H1 (cell line): Measurements from ENCODE around the gene MYO7B. TPM values are rescaled to one million over a fixed set of nuclear protein-coding genes. Genes with fewer than 3 reads are reported as not detected.

Source experiments
- CTCF ChIA-PET: fragments of 300-600 bp; sonication (Branson Sonifier 250); formaldehyde crosslinking; loops from one replicate; lab custom pipeline; 2021; ENCODE audit not compliant: partially characterized antibody; lab: Charles Lee
- POLR2A ChIA-PET: fragments of 300-600 bp; sonication (Branson Sonifier 250); formaldehyde crosslinking; loops from one replicate; lab custom pipeline; 2021; ENCODE audit warnings: inconsistent platforms; ENCODE audit not compliant: partially characterized antibody; lab: Charles Lee
- DNase-seq, 2 experiments: peaks; one replicate each; pipeline versions ENCODE4 v3.0.0 to v3.0.0-alpha.2; 2010 to 2022; ENCODE audit warnings: low spot score in 2 of 2, low read depth in 1 of 2, mixed read lengths in 1 of 2
- FAIRE-seq: peaks from 2 replicates; lab custom pipeline; 2011; peaks lifted over from hg19 to GRCh38; lab: Jason Lieb, UNC
- H2AFZ ChIP-seq: 2 replicates; pipeline ENCODE4 v1.8.1; 2012; ENCODE audit warnings: low read length, inconsistent platforms
- H2AK5ac ChIP-seq: 2 replicates; pipeline ENCODE4 v1.6.1; 2013; ENCODE audit warnings: low read depth, low read length
- H2BK120ac ChIP-seq: replicated peaks from 2 replicates; pipeline ENCODE3; 2013; ENCODE audit warnings: low read depth, low read length, inconsistent platforms
- H2BK12ac ChIP-seq: 2 replicates; pipeline ENCODE4 v1.6.1; 2013; ENCODE audit warnings: low read depth, low read length
- H2BK15ac ChIP-seq: 2 replicates; pipeline ENCODE4 v1.6.1; 2013; ENCODE audit warnings: low read length
- H2BK20ac ChIP-seq: 2 replicates; pipeline ENCODE4 v1.6.1; 2013; ENCODE audit warnings: low read length
- H2BK5ac ChIP-seq: 2 replicates; pipeline ENCODE4 v1.6.1; 2013; ENCODE audit warnings: low read depth, low read length
- H3K14ac ChIP-seq: 2 replicates; pipeline ENCODE4 v1.6.1; 2013; ENCODE audit warnings: inconsistent platforms; ENCODE audit not compliant: insufficient read length
- H3K18ac ChIP-seq: 2 replicates; pipeline ENCODE4 v1.6.1; 2013; ENCODE audit warnings: low read length; ENCODE audit errors: extremely low read depth
- H3K23ac ChIP-seq: 2 replicates; pipeline ENCODE4 v1.6.1; 2013; ENCODE audit warnings: inconsistent platforms; ENCODE audit not compliant: insufficient read length
- H3K23me2 ChIP-seq: 2 replicates; pipeline ENCODE4 v1.6.1; 2013; ENCODE audit warnings: low read depth, low read length
- H3K27ac ChIP-seq: 2 replicates; pipeline ENCODE4 v1.6.1; 2011; ENCODE audit warnings: low read depth, low read length, inconsistent platforms
- H3K27me3 ChIP-seq, 4 experiments: replicated peaks in 1 of 4; 1 replicate in 1 of 4; 2 replicates in 3 of 4; pipeline versions ENCODE4 v1.6.1 to v1.8.1; 2011 to 2013; ENCODE audit warnings: low read length in 3 of 4, mild to moderate bottlenecking in 3 of 4, inconsistent platforms in 2 of 4, mixed read lengths in 2 of 4, moderate library complexity in 1 of 4; ENCODE audit not compliant: control insufficient read depth in 3 of 4, insufficient read depth in 3 of 4; ENCODE audit errors: extremely low read depth in 1 of 4
- H3K36me3 ChIP-seq, 4 experiments: 2 replicates each; pipeline versions ENCODE4 v1.6.1 to v1.8.1; 2011 to 2013; ENCODE audit warnings: mild to moderate bottlenecking in 4 of 4, low read length in 3 of 4, moderate library complexity in 2 of 4, control low read depth in 1 of 4, inconsistent platforms in 1 of 4; ENCODE audit not compliant: insufficient read depth in 4 of 4, control insufficient read depth in 2 of 4
- H3K4ac ChIP-seq: replicated peaks from 2 replicates; pipeline ENCODE3; 2013; ENCODE audit warnings: low read length, low read depth, mixed read lengths, inconsistent platforms; ENCODE audit not compliant: insufficient read length
- H3K4me1 ChIP-seq, 4 experiments: replicated peaks in 1 of 4; 1 replicate in 1 of 4; 2 replicates in 3 of 4; pipeline versions ENCODE4 v1.6.1 to v1.8.1; 2011 to 2013; ENCODE audit warnings: low read length in 3 of 4, inconsistent platforms in 2 of 4, mixed read lengths in 1 of 4; ENCODE audit not compliant: insufficient read depth in 4 of 4, control insufficient read depth in 3 of 4
- H3K4me2 ChIP-seq, 2 experiments: 2 replicates each; pipeline versions ENCODE4 v1.6.1 to v1.8.1; 2011 to 2013; ENCODE audit warnings: low read depth in 2 of 2, low read length in 2 of 2, control low read depth in 1 of 2, inconsistent platforms in 1 of 2, mild to moderate bottlenecking in 1 of 2; ENCODE audit not compliant: insufficient read depth in 1 of 2
- H3K4me3 ChIP-seq, 4 experiments: fragments of 200-600, 300-600 bp in 1 of 4; sonication (generic), shearing (Covaris generic), sonication (Bioruptor Twin) in 1 of 4; 2 replicates each; pipeline versions ENCODE4 v1.5.1 to v1.8.1; 2011 to 2016; ENCODE audit warnings: low read length in 4 of 4, low read depth in 3 of 4, control low read depth in 2 of 4, inconsistent platforms in 2 of 4, mild to moderate bottlenecking in 2 of 4, mixed read lengths in 1 of 4, moderate library complexity in 1 of 4; ENCODE audit not compliant: insufficient read depth in 2 of 4; ENCODE audit errors: extremely low read depth in 1 of 4
- H3K56ac ChIP-seq: replicated peaks from 2 replicates; pipeline ENCODE3; 2013; ENCODE audit warnings: low read depth, mild to moderate bottlenecking, mixed read lengths, low read length, inconsistent platforms; ENCODE audit not compliant: insufficient read length
- H3K79me1 ChIP-seq: 2 replicates; pipeline ENCODE4 v1.6.1; 2013; ENCODE audit warnings: low read depth, low read length, control low read depth
- H3K79me2 ChIP-seq, 2 experiments: 2 replicates each; pipeline versions ENCODE4 v1.6.1 to v1.8.1; 2012 to 2013; ENCODE audit warnings: low read length in 2 of 2, mild to moderate bottlenecking in 2 of 2, inconsistent platforms in 1 of 2; ENCODE audit not compliant: insufficient read depth in 2 of 2, control insufficient read depth in 1 of 2
- H3K9ac ChIP-seq, 4 experiments: replicated peaks in 1 of 4; 1 replicate in 1 of 4; 2 replicates in 3 of 4; pipeline versions ENCODE4 v1.6.1 to v1.8.1; 2011 to 2013; ENCODE audit warnings: low read depth in 3 of 4, low read length in 3 of 4, control low read depth in 2 of 4, mild to moderate bottlenecking in 2 of 4, moderate library complexity in 2 of 4, inconsistent platforms in 1 of 4; ENCODE audit errors: extremely low read depth in 1 of 4
- H3K9me3 ChIP-seq, 2 experiments: 2 replicates each; pipeline versions ENCODE4 v1.6.1 to v1.8.1; 2012 to 2013; ENCODE audit warnings: mild to moderate bottlenecking in 2 of 2, moderate library complexity in 2 of 2, control low read depth in 1 of 2, inconsistent platforms in 1 of 2, low read depth in 1 of 2, low read length in 1 of 2, mixed read lengths in 1 of 2; ENCODE audit not compliant: insufficient read depth in 2 of 2
- H4K20me1 ChIP-seq, 2 experiments: replicated peaks in 1 of 2; 2 replicates each; pipeline versions ENCODE3 to v1.8.1; 2011 to 2013; ENCODE audit warnings: inconsistent platforms in 2 of 2, low read length in 2 of 2, mild to moderate bottlenecking in 1 of 2; ENCODE audit not compliant: insufficient read depth in 2 of 2, control insufficient read depth in 1 of 2
- H4K5ac ChIP-seq: 2 replicates; pipeline ENCODE4 v1.6.1; 2013; ENCODE audit warnings: low read length, low read depth, mixed read lengths, inconsistent platforms; ENCODE audit not compliant: insufficient read length
- H4K8ac ChIP-seq: 2 replicates; pipeline ENCODE4 v1.8.0; 2013; ENCODE audit warnings: mild to moderate bottlenecking, moderate library complexity, low read length, inconsistent platforms; ENCODE audit not compliant: insufficient read depth; ENCODE audit errors: extremely low read depth
- H4K91ac ChIP-seq: replicated peaks from 2 replicates; pipeline ENCODE3; 2013; ENCODE audit warnings: low read length, mixed read lengths, inconsistent platforms; ENCODE audit not compliant: insufficient read length
- BRCA1 ChIP-seq: IDR thresholded peaks from 2 replicates; pipeline ENCODE4 v1.6.1; 2012; ENCODE audit warnings: low read depth, low read length, improper control_type of control experiment
- CBX5 ChIP-seq: fragments of 300-800, 300-1000 bp; sonication (generic); IDR thresholded peaks from 2 replicates; pipeline ENCODE4 v1.7.1; 2016; ENCODE audit warnings: antibody characterized with exemption, low read length, low read depth
- CHD2 ChIP-seq: IDR thresholded peaks from 2 replicates; pipeline ENCODE4 v1.6.1; 2012; ENCODE audit warnings: low read length, improper control_type of control experiment
- CREB1 ChIP-seq: IDR thresholded peaks from 2 replicates; pipeline ENCODE4 v1.6.1; 2012; ENCODE audit warnings: inconsistent platforms
- GABPA ChIP-seq: IDR thresholded peaks from 2 replicates; pipeline ENCODE4 v1.6.1; 2011; ENCODE audit warnings: mild to moderate bottlenecking, low read length, moderate library complexity, borderline replicate concordance; ENCODE audit not compliant: insufficient read depth
- MAFK ChIP-seq: IDR thresholded peaks from 2 replicates; pipeline ENCODE4 v1.6.1; 2012; ENCODE audit warnings: low read depth, mild to moderate bottlenecking, improper control_type of control experiment, low read length
- NRF1 ChIP-seq: IDR thresholded peaks from 2 replicates; pipeline ENCODE4 v1.6.1; 2011; ENCODE audit warnings: mild to moderate bottlenecking, low read depth, low read length, improper control_type of control experiment
- SAP30 ChIP-seq: fragments of 300-600 bp; sonication (generic); IDR thresholded peaks from 2 replicates; pipeline ENCODE4 v1.7.1; 2012; ENCODE audit warnings: low read length, moderate library complexity, mild to moderate bottlenecking, inconsistent platforms; ENCODE audit not compliant: insufficient read depth, insufficient replicate concordance
- SP1 ChIP-seq: IDR thresholded peaks from 2 replicates; pipeline ENCODE4 v1.6.1; 2011; ENCODE audit warnings: low read depth, low read length
- TCF12 ChIP-seq: IDR thresholded peaks from 2 replicates; pipeline ENCODE4 v1.6.1; 2011; ENCODE audit warnings: low read depth, mild to moderate bottlenecking, low read length
- USF2 ChIP-seq: IDR thresholded peaks from 2 replicates; pipeline ENCODE4 v1.6.1; 2011; ENCODE audit warnings: low read length, improper control_type of control experiment
- ZNF274 ChIP-seq: IDR thresholded peaks from 2 replicates; pipeline ENCODE4 v1.7.0; 2012; ENCODE audit warnings: low read length, borderline replicate concordance; ENCODE audit errors: extremely low read depth
- WGBS, 2 experiments: shearing (Covaris generic) in 1 of 2; methylation state at CpG; one replicate each; pipeline versions ENCODE4 v1.1.6 to v1.1.7; 2013 to 2015; ENCODE audit warnings: low lambda C conversion rate in 2 of 2, mixed read lengths in 2 of 2, inconsistent platforms in 1 of 2, low coverage in 1 of 2, missing lambda C conversion rate in 1 of 2; ENCODE audit not compliant: insufficient replicate concordance in 2 of 2, insufficient coverage in 1 of 2, insufficient read length in 1 of 2; ENCODE audit errors: extremely low coverage in 1 of 2, missing lambda C conversion rate in 1 of 2; 5-methylcytosine and 5-hydroxymethylcytosine counted together
- polyA plus RNA-seq, 7 experiments: library from polyadenylated mRNA; depleted of rRNA in 3 of 7; stranded (reverse) in 5 of 7; unstranded in 2 of 7; fragments of >200 nt in 5 of 7; fragments of 200-250 nt in 2 of 7; gene quantifications; 1 replicate in 5 of 7; 2 replicates in 1 of 7; 4 replicates in 1 of 7; pipeline versions ENCODE4 v1.2.1 to v1.2.3, GENCODE V29; 2011 to 2013; ENCODE audit warnings: missing spikeins in 2 of 7, mixed read lengths in 2 of 7
- total RNA-seq: library from RNA; stranded (reverse); fragmentation: NEBNext Ultra II Directional; extraction: Animal tissue kit (Norgen Biotek cat#: 25700); gene quantifications from 2 replicates; pipeline ENCODE4 v1.2.1, GENCODE V29; 2021

Gene MYO7B
- total and polyA plus RNA-seq, 2 of the 8 experiments (the other 6 are each of a cell fraction or from before 2014, with no cell fraction given), result not detected

- Histone ChIP-seq H3K23me2 (no peaks in the 10 kb centered on the region), H2BK120ac (no peak overlapping the region), H3K9ac (no peak overlapping the region)
These were observed 145.9 kb downstream of the MYO7B start for GRCh38 chr2:127681288-127681804.

More at GRCh38 chr2:127681288-127681804, 145.9 kb downstream of the MYO7B start:
- no peak overlapping the region for H3K56ac ChIP-seq
- H3K4ac ChIP-seq, result peak overlapping the region; percentile 29
- ChIA-PET POLR2A (interaction anchor here (1.0 to 1.1 kb wide), 2 partner anchors 21 to 24 kb away, joined by 3 to 4 read pairs; no protein-coding TSS in a partner anchor), CTCF (interaction anchor here (1.8 to 6.0 kb wide), 3 partner anchors 14 to 41 kb away, joined by 5 to 40 read pairs (median 5); no protein-coding TSS in a partner anchor)
- DNase-seq (peak in 1 of 2 experiments; percentile 60), FAIRE-seq (no peak)
- H4K91ac ChIP-seq, result no peak overlapping the region
- no peak overlapping the region for H4K5ac ChIP-seq
- no peaks in the 10 kb centered on the region for H4K20me1 ChIP-seq
- peaks cover 0 to 8% (median 0%) of the 10 kb centered on the region in 4 experiments; a peak in 2 of 7 replicates for H3K4me1 ChIP-seq
- no peak overlapping the region for H2BK15ac ChIP-seq
- H2AK5ac ChIP-seq, result no peak overlapping the region
- H3K4me3 ChIP-seq, result no peak overlapping the region
- no peak overlapping the region; a peak in 1 of 4 replicates for H3K4me2 ChIP-seq
- no peak overlapping the region for H3K14ac ChIP-seq
- H2BK5ac ChIP-seq, result no peak overlapping the region
- no peaks in the 10 kb centered on the region for H3K79me2 ChIP-seq
- peak overlapping the region; percentile 75; the same call in 1 of the 2 replicates for H4K8ac ChIP-seq
- TF ChIP-seq CBX5 (no peak), BRCA1 (no peak), CHD2 (no peak), MAFK (no peak), ZNF274 (no peak), USF2 (no peak), NRF1 (no peak), GABPA (no peak), SP1 (no peak), CREB1 (no peak), SAP30 (no peak), TCF12 (no peak)
- H3K23ac ChIP-seq, result no peak overlapping the region
- H3K9me3 ChIP-seq, result no peaks in the 10 kb centered on the region
- no peak overlapping the region for H3K27ac ChIP-seq
- 0 out of 2 replicates have a peak overlapping the region, but pooled peaks have one; percentile 39 for H2BK12ac ChIP-seq
- no peak overlapping the region for H2AFZ ChIP-seq
- 81% methylated on average over 25 of the region's 25 CpGs; no CpG with 5 or more reads in 1 of the 2 experiments for WGBS, 2 experiments
- no peak overlapping the region for H2BK20ac ChIP-seq
- H3K27me3 ChIP-seq, result peaks cover 2 to 16% (median 9%) of the 10 kb centered on the region in 4 experiments
- no peaks in the 10 kb centered on the region for H3K36me3 ChIP-seq
- no peaks in the 10 kb centered on the region for H3K79me1 ChIP-seq
- no peak overlapping the region for H3K18ac ChIP-seq
